GM18520 (cell line): ENCODE data around the gene TSPO.
A peak's percentile ranks its signal among the peaks of the same experiment; 100 is the strongest.
"Not testable (repeated sequence)": the region's sequence is repeated elsewhere in the genome, so short reads cannot be mapped to it uniquely, and the experiment has no call there.

ENCODE experiments used
- ATAC-seq: cut with Tn5 transposase; IDR thresholded peaks from one replicate; pipeline ENCODE4 v1.9.1; 2021; ENCODE audit not compliant: unreplicated experiment

The TSPO gene

DNA sequence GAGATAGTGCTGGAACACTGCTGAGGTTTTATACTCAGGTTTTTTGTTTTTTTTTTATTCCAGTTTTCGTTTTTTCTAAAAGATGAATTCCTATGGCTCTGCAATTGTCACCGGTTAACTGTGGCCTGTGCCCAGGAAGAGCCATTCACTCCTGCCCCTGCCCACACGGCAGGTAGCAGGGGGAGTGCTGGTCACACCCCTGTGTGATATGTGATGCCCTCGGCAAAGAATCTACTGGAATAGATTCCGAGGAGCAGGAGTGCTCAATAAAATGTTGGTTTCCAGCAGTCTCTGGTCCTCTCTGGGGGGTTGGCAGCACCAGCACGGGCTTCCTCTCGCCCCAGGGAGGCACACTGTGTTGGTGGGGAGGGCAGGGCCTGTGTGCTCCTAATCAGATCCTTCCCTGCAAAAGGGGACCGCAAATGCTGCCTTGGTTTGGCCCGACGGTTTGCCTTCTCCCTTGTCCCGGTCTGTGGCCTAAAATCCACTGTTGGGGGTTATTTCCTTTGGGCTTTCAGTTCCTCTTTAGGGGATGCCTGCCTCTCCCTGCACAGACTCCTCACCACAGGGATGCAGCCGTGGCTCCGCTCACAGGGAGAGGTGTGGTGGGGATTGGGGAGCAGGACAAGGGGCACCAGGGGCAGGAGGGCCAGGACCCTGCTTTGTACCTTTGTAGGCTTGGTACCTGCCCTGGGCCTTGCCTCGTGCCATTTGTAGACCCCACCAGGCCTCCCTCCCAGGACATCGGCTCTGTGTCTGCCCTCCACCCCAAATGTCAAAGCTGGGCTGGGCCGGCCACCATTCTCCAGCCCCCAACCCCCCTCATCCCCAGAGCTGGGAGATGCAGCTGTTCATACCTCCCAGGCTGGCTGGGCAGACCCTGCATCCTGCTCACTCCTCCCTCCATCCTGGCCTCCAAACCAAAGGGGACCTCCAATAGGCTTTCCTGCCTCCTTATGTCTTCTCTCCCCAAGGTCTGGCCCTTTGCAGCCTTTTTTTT is 21.6 kb upstream of the TSPO start:
- ATAC-seq, result no peak

DNA sequence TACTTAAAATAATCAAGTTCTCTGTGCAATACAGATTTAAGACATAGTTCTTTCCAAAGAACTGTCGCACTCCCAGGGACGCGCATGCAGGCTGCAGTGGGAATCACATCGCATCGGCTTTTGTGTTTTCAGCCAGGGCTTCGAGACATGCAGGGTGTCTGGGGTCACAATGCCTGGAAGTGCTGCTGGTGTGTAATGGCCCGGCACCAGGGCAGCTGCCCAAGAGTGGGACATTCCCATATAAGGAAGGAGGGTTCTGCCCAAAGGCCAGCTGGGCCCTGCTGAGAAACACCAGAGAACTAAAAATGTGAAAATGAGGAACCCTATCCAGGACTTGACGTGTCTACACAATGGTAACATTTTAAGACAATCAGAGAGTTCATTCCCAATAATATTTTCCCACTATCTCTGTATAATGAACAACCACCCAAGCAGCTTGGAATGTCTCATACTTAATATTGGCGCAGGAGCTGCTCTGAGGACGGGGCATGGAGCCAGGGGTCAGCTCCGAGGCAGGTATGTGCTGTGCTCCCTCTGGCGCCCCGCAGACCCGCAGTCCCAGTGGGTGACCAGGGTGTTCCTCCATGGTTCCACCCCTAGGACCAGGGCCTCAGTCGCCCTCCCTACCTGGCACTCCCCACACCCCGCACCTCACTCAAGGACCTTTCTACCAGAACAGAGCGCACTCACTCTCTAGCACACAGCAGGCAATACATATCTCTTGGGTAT is 19.4 kb upstream of the TSPO start:
- ATAC-seq, result no peak

DNA sequence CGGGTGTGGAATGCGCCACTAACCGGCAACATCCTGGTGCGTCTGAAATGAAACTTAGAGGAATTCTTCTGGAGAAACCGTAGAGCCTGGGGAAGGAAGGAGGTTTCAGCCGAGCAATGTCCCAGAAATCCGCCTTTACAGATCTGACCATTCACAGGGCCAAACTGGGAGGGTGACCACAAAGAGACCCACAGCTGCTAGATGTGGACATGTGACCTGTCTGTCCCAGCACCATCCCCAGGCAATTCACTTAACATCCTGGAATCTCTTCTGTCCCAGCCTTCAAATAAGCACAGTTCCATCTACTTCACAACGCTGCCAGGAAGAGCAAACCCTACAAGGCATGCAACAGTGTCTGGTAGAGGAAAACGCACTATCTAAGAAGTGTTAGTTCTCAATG is 18.0 kb upstream of the TSPO start:
- ATAC-seq, result no peak

DNA sequence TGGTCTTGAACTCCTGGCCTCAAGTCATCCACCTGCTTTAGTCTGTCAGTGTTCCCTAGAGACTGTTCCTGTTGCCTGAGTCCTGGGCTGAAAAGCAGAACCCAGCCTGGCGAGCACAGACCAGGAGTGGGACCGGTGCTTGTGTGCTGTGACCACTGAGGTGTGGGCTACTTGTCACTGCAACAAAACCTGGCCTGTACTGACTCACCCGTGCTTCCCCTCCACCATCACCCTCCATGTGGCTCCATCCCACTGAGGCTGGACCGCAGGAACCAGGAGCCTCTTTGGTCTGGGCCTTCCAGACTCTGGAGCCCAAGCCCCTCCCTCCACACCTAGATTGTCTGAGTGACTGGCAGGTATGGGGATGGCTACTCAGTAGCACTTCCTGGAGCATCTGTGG is 16.8 kb upstream of the TSPO start:
- no peak for ATAC-seq

DNA sequence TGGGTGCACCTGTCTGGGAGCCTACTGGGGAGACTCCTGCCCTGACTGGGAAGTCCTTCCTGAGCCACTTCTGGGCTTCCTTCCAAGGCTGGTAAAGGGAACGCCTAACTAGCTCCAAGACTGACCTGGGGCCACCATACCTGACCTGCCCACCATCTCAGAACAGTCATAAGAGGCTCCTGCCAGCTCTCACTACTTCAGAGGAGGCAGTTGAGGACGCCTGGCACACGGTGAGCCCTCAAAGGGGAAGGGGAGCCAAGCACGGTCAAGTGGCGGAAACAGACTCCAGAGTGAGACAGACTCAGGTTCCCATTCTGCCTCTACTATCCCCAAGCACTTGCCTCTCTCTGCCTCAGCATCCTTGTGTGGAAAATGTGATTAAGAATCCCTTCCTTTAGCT is 15.8 kb upstream of the TSPO start:
- no peak for ATAC-seq

DNA sequence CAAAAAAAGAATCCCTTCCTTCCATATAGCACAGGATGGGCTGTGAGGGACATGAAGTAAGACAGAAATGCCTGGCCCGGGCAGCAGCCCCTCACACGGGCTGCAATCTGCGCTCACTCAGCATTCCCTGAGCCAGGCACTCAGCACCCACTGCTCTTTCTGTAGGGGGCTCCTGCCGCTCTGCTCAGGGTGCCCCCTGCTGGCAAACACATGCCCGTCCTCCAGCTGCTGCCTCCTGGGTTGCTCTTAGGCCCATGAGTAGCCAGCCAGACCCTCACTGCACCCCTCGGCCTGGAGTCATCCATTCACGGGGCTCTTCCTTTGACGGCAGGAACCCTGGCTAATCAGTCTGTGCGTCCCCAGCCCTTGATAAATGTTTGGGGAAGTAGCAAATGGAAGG is 15.1 kb upstream of the TSPO start:
- no peak for ATAC-seq

DNA sequence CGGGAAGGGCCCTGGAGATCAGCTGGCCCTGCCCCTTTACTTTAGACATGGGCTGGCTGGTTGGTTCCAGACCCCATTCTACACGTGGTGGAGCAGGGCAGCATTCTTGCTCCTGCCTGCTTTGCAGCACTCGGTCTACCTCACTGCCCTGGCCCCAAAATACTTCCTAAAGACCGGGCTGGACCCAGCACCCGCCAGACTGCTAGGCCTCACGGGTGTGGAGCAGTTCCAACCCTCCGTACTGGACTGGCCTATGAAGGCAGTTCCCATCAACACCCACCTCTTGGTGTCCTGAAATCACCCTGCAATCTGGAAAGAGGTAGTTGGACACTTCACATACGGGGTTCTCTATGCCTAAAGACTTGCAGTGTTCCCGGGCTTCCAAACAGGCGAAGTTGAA is 14.6 kb upstream of the TSPO start:
- ATAC-seq, result no peak

DNA sequence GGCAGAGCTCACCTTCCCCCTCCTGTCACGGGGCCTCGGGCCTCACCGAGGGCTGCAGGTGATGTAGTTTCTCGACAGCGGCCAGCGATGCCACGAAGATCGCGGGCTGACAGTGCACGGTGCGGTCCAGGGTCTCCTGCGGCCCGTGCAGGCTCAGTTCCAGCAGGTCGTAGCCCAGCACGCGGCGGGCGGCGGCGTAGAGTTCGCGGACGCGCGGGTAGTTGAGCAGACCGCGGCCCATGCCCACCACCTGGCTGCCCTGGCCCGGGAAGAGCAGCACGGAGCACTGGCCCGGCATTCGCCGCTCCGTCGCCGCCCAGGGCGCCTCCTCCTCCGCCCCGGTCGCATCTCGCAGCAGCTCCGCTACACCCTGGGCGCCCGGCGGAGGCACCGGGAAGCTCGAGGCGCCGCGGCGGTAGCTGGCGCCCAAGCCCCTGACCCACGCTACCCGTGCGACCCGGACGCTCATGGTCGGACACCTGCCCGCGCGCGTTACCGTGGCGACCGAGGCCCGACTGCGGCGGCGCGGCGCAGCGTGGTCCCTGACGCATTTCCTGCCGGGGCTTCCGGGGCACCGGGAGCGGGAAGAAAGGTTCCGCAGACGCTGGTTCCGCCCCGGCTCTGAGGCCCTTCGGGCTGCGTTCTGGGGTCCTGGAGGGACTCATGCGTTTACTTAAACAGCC is 8.3 kb upstream of the TSPO start, which contains the start of gene MCAT:
Gene MCAT (minus strand): TSS at position 519 of the 683 bp plus-strand sequence. CDS start 50 bp downstream, at position 469.
- ATAC-seq, result peak; percentile 67

DNA sequence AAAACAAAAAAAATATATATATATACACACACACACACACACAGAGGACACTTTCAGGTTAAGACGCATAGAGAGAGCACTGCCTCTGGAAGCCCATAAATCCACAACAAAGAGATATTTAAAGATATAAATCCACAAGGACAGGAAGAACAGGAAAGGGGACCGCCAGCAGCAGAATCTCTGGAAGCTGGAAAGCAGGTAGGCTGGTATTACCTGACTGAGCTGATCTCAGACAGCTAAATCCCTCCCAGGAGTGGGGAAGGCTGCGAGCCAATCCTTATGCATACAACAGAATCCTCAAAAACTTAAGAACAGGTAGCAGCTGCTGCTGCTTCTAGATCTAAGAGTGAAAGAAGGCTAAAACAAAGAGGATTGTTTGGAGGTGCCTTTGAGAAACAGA is 6.4 kb upstream of the TSPO start:
- no peak for ATAC-seq

DNA sequence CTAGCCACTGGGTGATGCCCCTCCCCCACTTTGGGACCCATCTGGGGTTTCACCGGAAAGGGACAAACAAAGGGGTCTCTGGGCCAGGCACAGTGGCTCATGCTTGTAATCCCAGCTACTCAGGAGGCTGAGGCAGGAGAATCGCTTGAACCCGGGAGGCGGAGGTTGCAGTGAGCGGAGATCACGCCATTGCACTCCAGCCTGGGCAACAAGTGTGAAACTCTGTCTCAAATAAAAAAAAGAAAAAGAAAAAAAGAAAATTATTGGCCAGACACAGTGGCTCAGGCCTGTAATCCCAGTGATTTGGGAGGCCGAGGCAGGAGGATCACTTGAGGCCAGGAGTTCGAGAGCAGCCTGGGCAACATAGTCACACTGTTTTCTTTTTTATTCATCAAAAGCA is 6.0 kb upstream of the TSPO start:
- ATAC-seq, result not testable (repeated sequence)

DNA sequence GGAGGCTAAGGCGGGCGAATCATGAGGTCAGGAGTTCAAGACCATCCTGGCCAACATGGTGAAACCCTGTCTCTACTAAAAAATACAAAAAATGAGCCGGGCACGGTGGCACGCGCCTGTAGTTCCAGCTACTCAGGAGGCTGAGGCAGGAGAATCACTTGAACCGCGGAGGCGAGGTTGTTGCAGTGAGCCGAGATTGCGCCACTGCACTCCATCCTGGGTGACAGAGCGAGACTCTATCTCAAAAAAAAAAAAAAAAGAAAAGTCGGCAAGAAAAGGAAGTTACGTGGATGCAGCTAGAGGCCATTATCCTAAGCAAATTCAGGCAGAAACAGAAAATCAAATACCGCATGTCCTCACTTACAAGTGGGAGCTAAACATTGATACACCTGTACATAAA is 5.0 kb upstream of the TSPO start:
- not testable (repeated sequence) for ATAC-seq

DNA sequence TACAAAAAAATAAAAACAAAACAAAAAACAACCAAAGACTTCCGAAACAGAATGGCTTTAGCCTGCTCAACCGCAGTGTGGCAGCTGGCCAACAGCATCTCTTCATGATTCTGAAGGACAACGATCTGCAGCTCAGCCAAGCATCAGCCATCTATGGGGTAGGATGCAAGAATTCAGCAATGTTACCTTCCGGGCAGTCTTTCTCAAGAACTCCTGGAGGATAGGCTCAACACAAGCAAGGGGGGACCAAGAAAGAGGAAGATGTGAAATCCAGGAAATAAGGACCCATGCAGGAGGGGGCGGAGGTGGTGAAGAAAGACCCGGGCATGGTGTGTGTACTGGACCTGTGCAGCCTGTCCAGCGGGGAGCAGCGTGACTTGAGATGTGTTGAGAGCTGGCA is 3.5 kb upstream of the TSPO start:
- no peak for ATAC-seq

DNA sequence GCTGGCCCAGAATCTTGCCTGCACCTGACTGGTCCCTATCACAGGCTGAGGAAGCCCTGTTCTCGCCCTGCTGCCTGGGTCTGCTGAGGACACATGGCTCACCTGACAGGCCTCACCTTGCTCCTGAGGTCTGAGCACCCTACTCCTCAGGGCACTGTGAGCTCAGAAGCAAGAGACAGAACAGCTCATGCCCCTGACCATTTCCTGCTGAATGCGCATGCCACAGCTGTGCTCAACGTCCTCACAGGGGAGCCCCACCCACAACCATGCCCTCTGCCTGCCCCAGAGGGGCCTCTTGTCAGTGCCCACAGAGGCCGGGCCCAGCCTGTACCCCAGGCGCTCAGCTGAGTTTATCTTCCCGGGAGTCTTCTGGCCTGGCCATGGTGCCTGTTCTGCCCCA is 2.8 kb upstream of the TSPO start:
- ATAC-seq, result no peak

DNA sequence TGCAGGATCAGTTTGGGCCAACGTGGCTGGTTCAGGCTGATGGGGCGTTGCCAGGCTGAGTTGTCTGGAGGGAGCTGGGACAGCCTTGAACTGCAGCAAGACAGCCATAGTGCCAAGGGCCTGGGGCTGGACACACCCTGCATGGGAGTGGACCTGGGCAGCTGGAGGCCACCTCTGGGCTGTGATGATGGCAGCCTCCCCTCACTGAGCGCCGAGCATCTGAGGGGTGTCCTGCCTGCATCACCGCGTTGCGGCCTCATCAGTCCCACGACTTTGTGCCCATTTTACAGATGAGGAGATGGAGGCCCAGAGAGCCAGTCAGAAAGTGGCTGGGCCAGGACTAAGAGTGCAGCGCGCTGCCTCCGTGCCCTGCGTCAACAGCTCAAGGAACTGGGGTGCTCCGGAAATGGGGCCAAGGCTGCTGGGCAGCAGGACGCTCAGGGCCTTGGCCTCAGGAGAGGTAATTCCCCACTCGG is 590 bp upstream of the TSPO start:
- ATAC-seq, result no peak

DNA sequence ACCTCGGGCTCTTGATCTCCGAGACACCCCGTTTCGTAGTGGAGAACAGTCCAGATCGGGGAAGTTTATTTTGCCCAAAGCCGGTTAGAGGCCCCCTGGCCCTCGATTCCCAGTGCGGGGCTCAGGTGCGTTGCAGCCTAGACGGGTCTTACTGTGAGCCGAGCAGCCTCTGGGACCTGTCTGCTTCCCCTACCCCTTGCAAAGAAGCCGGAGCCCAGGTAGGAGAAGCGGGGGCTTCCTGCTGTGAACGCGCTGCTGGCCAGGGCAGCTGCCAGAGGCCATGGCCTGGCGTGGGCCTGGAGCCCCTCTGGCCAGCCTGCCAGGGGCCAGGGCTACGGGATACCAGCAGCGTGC is 621 bp downstream of the TSPO start:
- ATAC-seq, result no peak

DNA sequence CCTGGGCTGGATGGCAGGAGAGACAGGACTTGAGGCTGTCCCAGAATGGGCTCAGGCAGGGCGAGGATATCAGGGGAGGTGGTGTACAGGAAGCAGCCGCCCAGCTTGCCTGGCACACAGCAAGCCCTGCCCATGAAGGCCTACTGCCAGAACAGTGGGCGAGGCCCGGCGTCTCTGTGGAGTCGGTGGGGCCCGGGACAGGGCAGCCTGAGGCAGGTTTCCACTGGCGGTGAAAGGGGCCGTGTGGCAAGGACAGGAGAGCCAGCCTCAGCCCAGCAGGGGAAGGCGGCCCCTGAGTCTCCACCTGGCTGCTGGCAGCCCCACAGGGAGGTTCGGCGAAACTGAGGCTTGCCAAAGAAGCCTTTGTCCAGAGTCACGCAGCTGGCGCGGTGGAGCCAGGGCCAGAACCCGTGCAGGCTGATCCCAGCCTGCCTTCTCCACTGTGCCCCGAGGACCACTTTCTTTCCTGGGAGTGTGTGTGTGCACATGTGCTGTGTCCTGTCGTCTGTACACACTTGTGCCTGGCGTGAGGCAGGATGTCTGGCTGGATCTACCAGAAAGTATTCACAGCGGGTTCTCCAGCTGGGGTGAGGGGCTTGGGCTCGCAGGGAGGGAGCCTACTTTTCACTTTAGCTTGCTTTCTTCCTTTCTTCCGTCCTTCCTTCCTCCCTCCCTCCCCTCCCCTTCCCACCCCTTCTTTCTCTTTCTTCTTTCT is 1.2 kb downstream of the TSPO start:
- no peak for ATAC-seq

DNA sequence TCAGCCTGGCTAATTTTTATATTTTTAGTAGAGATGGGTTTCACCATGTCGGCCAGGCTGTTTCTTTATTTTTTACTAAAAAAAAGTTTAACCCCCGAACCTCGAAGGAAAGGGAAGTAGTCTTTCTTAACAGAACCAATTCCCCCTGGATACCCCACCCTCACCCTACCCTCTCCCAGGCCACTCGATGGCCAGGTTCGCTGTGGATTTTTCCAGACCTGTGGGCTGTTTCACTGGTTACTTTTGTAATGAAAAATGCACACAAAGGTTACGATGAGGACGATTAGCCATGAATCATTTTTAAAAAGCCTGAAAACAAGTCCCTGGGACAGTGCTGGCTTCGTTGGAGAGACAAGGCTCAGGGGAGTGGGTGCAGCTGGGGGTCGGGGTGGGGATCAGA is 2.5 kb downstream of the TSPO start:
- no peak for ATAC-seq

DNA sequence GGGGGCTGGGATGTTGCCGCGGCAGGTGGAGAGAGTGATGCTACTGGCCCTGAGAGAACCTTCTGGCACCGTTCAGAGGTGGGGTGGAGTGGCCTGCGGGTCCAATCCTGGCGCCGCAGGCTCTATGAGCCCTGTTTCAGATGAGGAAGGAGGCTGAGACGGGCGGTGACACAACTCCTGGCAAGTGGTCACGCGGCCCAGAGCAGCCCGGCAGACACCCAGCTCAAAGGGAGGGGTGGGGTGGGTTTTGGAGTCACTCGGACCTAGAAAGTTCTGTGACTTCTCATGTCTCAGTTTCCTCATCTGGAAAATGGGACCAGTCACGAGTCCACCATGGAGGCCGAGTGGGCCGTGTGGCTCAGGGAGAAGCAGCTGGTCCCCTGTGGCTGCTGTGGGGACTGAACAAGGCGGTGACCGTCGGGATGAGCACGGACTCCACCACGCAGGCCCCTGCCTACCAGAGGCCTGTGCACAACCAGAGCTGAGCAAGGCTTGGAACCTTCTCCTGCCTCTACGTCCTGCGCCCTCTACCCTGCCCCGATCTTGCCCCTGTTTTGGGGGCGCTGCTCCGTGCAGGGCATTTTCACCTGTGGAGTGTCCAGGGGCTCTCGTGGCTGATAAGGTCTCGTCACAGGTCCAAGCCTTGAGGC is 3.7 kb downstream of the TSPO start:
- no peak for ATAC-seq

DNA sequence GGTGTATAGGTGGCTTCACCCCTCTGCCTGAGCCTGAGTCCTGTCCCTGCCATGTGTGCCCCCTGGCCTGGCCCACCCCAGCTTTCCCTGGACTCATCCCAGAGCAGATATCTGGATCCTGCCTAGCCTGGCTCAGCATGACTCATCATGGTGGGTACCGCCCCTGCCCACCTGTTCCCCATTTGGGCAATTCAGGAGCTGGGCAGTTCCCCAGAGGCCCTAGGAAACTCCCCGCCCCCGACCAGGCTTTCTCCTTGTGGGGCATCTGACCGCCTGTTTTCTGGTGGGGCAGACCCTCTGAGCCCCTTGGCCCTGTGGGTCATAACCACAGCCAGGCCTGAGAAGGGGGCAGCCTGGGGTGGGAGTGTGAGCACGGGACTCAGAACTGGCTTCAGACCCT is 4.4 kb downstream of the TSPO start:
- ATAC-seq, result no peak

DNA sequence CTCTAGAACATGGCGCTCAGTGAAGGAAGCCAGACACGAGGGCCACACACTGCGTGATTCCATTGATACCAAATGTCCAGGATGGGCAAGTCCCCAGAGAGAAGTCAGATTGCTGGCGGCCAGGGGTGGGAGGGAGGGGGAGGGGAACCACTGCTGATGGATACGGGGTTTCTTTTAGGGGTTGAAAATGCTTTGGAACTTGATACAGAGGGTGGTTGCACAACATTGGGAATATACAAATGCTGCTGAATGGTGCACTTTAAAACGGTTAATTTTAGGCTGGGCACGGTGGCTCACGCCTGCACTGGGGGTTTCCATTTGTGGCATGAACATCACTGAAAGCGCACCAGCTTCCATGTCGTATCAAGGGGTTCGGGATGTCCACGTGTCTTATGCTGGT is 5.1 kb downstream of the TSPO start:
- ATAC-seq, result no peak
